PC-3 (cell line): ENCODE results near the gene GTF3C5. TPM values are rescaled to one million over a fixed set of nuclear protein-coding genes. Genes with fewer than 3 reads are reported as not detected.
"Not testable (repeated sequence)": the region's sequence is repeated elsewhere in the genome, so short reads cannot be mapped to it uniquely, and the experiment has no call there.

Source experiments
- ATAC-seq: fragments of 200-7000 bp; cut with Tn5 transposase; 2 replicates; pipeline ENCODE4 v1.9.1; 2020; ENCODE audit warnings: mild to moderate bottlenecking, moderate library complexity
- BruUV-seq: library from RNA; stranded (reverse); fragments of 400-500 nt; replicated peaks from 2 replicates; lab custom pipeline; 2021; lab: Mats Ljungman, UMichigan
- CTCF ChIA-PET: fragments of 300-600 bp; sonication (Branson Sonifier 250); formaldehyde crosslinking; loops from one replicate; lab custom pipeline; 2022; ENCODE audit warnings: antibody characterized with exemption; lab: Charles Lee
- POLR2A ChIA-PET: fragments of 300-600 bp; sonication (Branson Sonifier 250); formaldehyde crosslinking; loops from one replicate; lab custom pipeline; 2022; ENCODE audit warnings: antibody characterized with exemption; ENCODE audit not compliant: unreplicated experiment; lab: Charles Lee
- DNase-seq: peaks from one replicate; pipeline ENCODE4 v3.0.0-alpha.2; 2015
- H2AFZ ChIP-seq: fragments of 300-600 bp; sonication (generic); 2 replicates; pipeline ENCODE4 v1.6.0; 2016; ENCODE audit warnings: antibody characterized with exemption, low read length
- H3F3A ChIP-seq: fragments of 300-600 bp; sonication (generic); one replicate; pipeline ENCODE4 v1.6.0; 2017; ENCODE audit warnings: antibody characterized with exemption, low read length, control low read depth, mild to moderate bottlenecking; ENCODE audit not compliant: unreplicated experiment
- H3K27ac ChIP-seq: fragments of 300-600 bp; sonication (generic); 2 replicates; pipeline ENCODE4 v1.5.1; 2016; ENCODE audit warnings: mild to moderate bottlenecking, low read length
- H3K27me3 ChIP-seq: fragments of 300-600 bp; sonication (generic); 2 replicates; pipeline ENCODE4 v1.6.1; 2016; ENCODE audit warnings: low read length, mixed read lengths
- H3K36me3 ChIP-seq: fragments of 300-600 bp; sonication (generic); 2 replicates; pipeline ENCODE4 v1.6.1; 2016; ENCODE audit warnings: low read depth, mixed run types, low read length, mixed read lengths
- H3K4me1 ChIP-seq: fragments of 300-600 bp; sonication (generic); 2 replicates; pipeline ENCODE4 v1.5.1; 2016; ENCODE audit warnings: low read length; ENCODE audit not compliant: insufficient read depth
- H3K4me2 ChIP-seq: fragments of 300-600 bp; sonication (generic); 2 replicates; pipeline ENCODE4 v1.6.0; 2016; ENCODE audit warnings: low read length
- H3K4me3 ChIP-seq: fragments of 300-600 bp; sonication (generic); 2 replicates; pipeline ENCODE4 v1.5.1; 2016; ENCODE audit warnings: mild to moderate bottlenecking, low read length, mixed read lengths
- H3K79me2 ChIP-seq: fragments of 300-600 bp; sonication (generic); 2 replicates; pipeline ENCODE4 v1.6.1; 2017; ENCODE audit warnings: low read length, mixed read lengths
- H3K9ac ChIP-seq: fragments of 300-600 bp; sonication (generic); 2 replicates; pipeline ENCODE4 v1.6.0; 2016; ENCODE audit warnings: mild to moderate bottlenecking, low read length
- H3K9me2 ChIP-seq: fragments of 300-600 bp; sonication (generic); replicated peaks from 2 replicates; pipeline ENCODE4 v1.6.1; 2016; ENCODE audit warnings: mixed run types, low read length, mixed read lengths
- H3K9me3 ChIP-seq: fragments of 300-600 bp; sonication (generic); 2 replicates; pipeline ENCODE4 v1.6.1; 2016; ENCODE audit warnings: low read length, mixed read lengths
- H4K20me1 ChIP-seq: fragments of 300-600 bp; sonication (generic); 2 replicates; pipeline ENCODE4 v1.6.1; 2016; ENCODE audit warnings: low read length, mixed read lengths
- CTCF ChIP-seq: fragments of 300-600 bp; sonication (generic); conservative IDR thresholded peaks from 2 replicates; pipeline ENCODE4 v1.5.1; 2017; ENCODE audit warnings: antibody characterized with exemption, low read depth, mild to moderate bottlenecking, low read length
- EZH2 ChIP-seq: fragments of 300-600 bp; sonication (generic); IDR thresholded peaks from one replicate; pipeline ENCODE4 v1.6.1; 2017; ENCODE audit warnings: antibody characterized with exemption, mild to moderate bottlenecking, low read length; ENCODE audit not compliant: unreplicated experiment
- EZH2phosphoT487 ChIP-seq: fragments of 300-600 bp; sonication (generic); IDR thresholded peaks from 2 replicates; pipeline ENCODE4 v1.6.1; 2018; ENCODE audit warnings: mild to moderate bottlenecking, antibody characterized with exemption, low read length, borderline replicate concordance
- intact Hi-C: fragments of 100-400 bp; cut with micrococcal nuclease; formaldehyde crosslinking; loops from 2 replicates; pipeline ENCODE4 v1.9.0; 2023
- total RNA-seq: library from RNA; depleted of rRNA; stranded (reverse); fragments of >200 nt; gene quantifications from 2 replicates; pipeline ENCODE4 v1.2.3, GENCODE V29; 2014

GTF3C5 gene
- total RNA-seq, 1 experiment from 2014 or later, result 78.5 TPM

- no peak overlapping the region for H3K9ac ChIP-seq
- TF ChIP-seq EZH2phosphoT487 (no peak), EZH2 (no peak), CTCF (no peak)
- no peaks in the 10 kb centered on the region for H3K9me3 ChIP-seq
- no TSS peak for BruUV-seq
- H3K4me3 ChIP-seq, result no peak overlapping the region
- H3K36me3 ChIP-seq, result no peaks in the 10 kb centered on the region
- no peak overlapping the region for H3K4me2 ChIP-seq
- H3K4me1 ChIP-seq, result peaks cover 10% of the 10 kb centered on the region
- no peak overlapping the region for H2AFZ ChIP-seq
- no peak for DNase-seq
- ATAC-seq, result no peak
- intact Hi-C loops, result no loop called here
- CTCF ChIA-PET, result no interaction called here
- no peak overlapping the region for H3K27ac ChIP-seq
- POLR2A ChIA-PET, result no interaction called here
- no peaks in the 10 kb centered on the region for H3F3A ChIP-seq
- no peaks in the 10 kb centered on the region for H3K9me2 ChIP-seq
- no peaks in the 10 kb centered on the region for H3K79me2 ChIP-seq
- H3K27me3 ChIP-seq, result no peaks in the 10 kb centered on the region
- H4K20me1 ChIP-seq, result no peaks in the 10 kb centered on the region
These were observed 34.3 kb upstream of the GTF3C5 start for GRCh38 chr9:132996526-132996925.

DNA sequence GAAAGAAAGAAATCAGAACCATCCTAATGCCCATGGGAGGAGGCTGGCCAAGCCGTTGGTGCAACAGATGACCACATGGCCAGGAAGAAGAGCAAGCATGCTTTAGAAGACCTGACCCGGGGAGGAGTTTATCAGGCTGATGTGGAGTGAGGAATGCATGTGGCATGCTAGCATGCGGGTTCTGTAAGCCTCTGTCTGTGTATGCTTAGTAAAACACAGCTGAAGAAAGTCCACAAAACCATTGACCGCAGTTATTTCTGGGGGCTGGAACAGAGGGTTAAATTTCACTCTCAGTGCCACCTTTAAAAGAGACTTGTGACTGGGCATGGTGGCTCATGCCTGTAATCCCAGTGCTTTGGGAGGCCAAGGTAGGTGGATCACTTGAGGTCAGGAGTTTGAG lies 33.2 kb upstream of the GTF3C5 start:
- Histone ChIP-seq H3K9ac (no peak overlapping the region), H3K27ac (no peak overlapping the region), H4K20me1 (no peaks in the 10 kb centered on the region), H3K9me2 (no peaks in the 10 kb centered on the region), H3F3A (no peaks in the 10 kb centered on the region), H3K79me2 (no peaks in the 10 kb centered on the region), H2AFZ (no peak overlapping the region), H3K9me3 (no peaks in the 10 kb centered on the region), H3K4me2 (no peak overlapping the region), H3K4me3 (no peak overlapping the region), H3K27me3 (0 out of 2 replicates have a peak, but pooled peaks cover 4% of the 10 kb centered on the region), H3K4me1 (peaks cover 10% of the 10 kb centered on the region), H3K36me3 (no peaks in the 10 kb centered on the region)
- ATAC-seq (no peak), DNase-seq (no peak)
- no TSS peak for BruUV-seq
- intact Hi-C loops, result no loop called here
- POLR2A ChIA-PET, result no interaction called here
- CTCF ChIA-PET, result no interaction called here
- TF ChIP-seq EZH2phosphoT487 (no peak), CTCF (no peak), EZH2 (no peak)

DNA sequence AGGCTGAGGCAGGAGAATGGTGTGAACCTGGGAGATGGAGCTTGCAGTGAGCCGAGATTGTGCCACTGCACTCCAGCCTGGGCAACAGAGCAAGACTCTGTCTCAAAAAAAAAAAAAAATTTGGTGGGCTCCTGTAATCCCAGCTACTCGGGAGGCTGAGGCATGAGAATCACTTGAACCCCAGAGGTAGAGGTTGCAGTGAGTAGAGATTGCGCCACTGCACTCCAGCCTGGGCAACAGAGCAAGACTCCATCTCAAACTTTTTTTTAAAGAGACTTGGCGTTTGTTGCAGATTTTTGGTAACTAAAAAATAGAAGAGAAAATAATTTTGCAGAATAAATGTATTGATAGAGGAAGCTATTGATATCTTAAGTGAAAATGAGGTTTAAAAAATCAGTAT lies 32.6 kb upstream of the GTF3C5 start:
- H3K4me1 ChIP-seq, H3K9ac ChIP-seq, H3F3A ChIP-seq, H4K20me1 ChIP-seq, H3K27ac ChIP-seq, H3K9me3 ChIP-seq, ATAC-seq, intact Hi-C loops, H3K36me3 ChIP-seq, BruUV-seq, H3K4me3 ChIP-seq, H3K4me2 ChIP-seq, H3K9me2 ChIP-seq, H3K79me2 ChIP-seq, CTCF ChIA-PET, POLR2A ChIA-PET, DNase-seq, H2AFZ ChIP-seq, H3K27me3 ChIP-seq: not testable (repeated sequence)
